DMS153 treated with DMSO at 0.1 percent for 48 hours (cell line): ENCODE measurements around the gene NUDT8.
"Not testable (repeated sequence)": the region's sequence is repeated elsewhere in the genome, so short reads cannot be mapped to it uniquely, and the experiment has no call there.

Source experiments
- DNase-seq: peaks from one replicate; lab custom pipeline; 2025; ENCODE audit not compliant: unreplicated experiment; lab: John Stamatoyannopoulos, UW

Gene NUDT8

GRCh38 chr11:67630228-67630942, 648 bp upstream of the NUDT8 start:
- peak; percentile 86 for DNase-seq

GRCh38 chr11:67628710-67629385, 889 bp downstream of the NUDT8 start:
- no peak for DNase-seq

GRCh38 chr11:67627812-67628624, 1.7 kb downstream of the NUDT8 start:
- DNase-seq = no peak

GRCh38 chr11:67627441-67627811, 2.3 kb downstream of the NUDT8 start:
- no peak for DNase-seq

- DNase-seq = no peak
These were observed 2.8 kb downstream of the NUDT8 start for GRCh38 chr11:67626970-67627369.

- not testable (repeated sequence) for DNase-seq
These were observed 3.5 kb downstream of the NUDT8 start for GRCh38 chr11:67626131-67626833.

GRCh38 chr11:67623795-67624194, 5.9 kb downstream of the NUDT8 start:
- DNase-seq = not testable (repeated sequence)

- not testable (repeated sequence) for DNase-seq
These were observed 6.8 kb downstream of the NUDT8 start for GRCh38 chr11:67622905-67623304.

GRCh38 chr11:67621928-67622327, 7.8 kb downstream of the NUDT8 start:
- DNase-seq = not testable (repeated sequence)

- not testable (repeated sequence) for DNase-seq
These were observed 9.1 kb downstream of the NUDT8 start for GRCh38 chr11:67620621-67621020.

GRCh38 chr11:67619683-67620618, 9.8 kb downstream of the NUDT8 start:
- DNase-seq = not testable (repeated sequence)

GRCh38 chr11:67618901-67619659, 10.7 kb downstream of the NUDT8 start:
- DNase-seq = not testable (repeated sequence)

- no peak for DNase-seq
These were observed 12.3 kb downstream of the NUDT8 start for GRCh38 chr11:67617243-67617953.

GRCh38 chr11:67616431-67617242, 13.1 kb downstream of the NUDT8 start:
- no peak for DNase-seq

GRCh38 chr11:67615728-67616430, 13.9 kb downstream of the NUDT8 start:
- DNase-seq = peak; percentile 14

- DNase-seq = peak; percentile 14
These were observed 14.7 kb downstream of the NUDT8 start for GRCh38 chr11:67614730-67615714.
